Measurements from ENCODE around the gene CFHR2.
"Not testable (repeated sequence)": the region's sequence is repeated elsewhere in the genome, so short reads cannot be mapped to it uniquely, and the experiment has no call there.

Gene CFHR2

GRCh38 chr1:196932853-196933252 is 10.7 kb upstream of the CFHR2 start:
- H3K27ac ChIP-seq (ENCODE audit: insufficient read depth in 1 of 2, low read depth in 1 of 2, low read length in 2 of 2, poor library complexity in 1 of 2, severe bottlenecking in 2 of 2); H3K9me3 ChIP-seq (ENCODE audit: control extremely low read depth in 1 of 5, control insufficient read depth in 4 of 5, insufficient read depth in 2 of 5, low read depth in 1 of 5, low read length in 4 of 5); CTCF ChIA-PET; H3K4me1 ChIP-seq (ENCODE audit: control extremely low read depth in 1 of 4, control insufficient read depth in 4 of 4, insufficient read depth in 4 of 4, low read length in 3 of 4); H3K27me3 ChIP-seq (replicated peaks in 2 of 5; ENCODE audit: control insufficient read depth in 4 of 5, insufficient read depth in 5 of 5, low read length in 4 of 5); H3K4me3 ChIP-seq (ENCODE audit: control insufficient read depth in 1 of 7, extremely low read depth in 1 of 7, insufficient read depth in 4 of 7, low read depth in 2 of 7, low read length in 6 of 7); H3K36me3 ChIP-seq (ENCODE audit: control insufficient read depth in 4 of 4, insufficient read depth in 4 of 4, low read length in 3 of 4); POLR2A ChIA-PET; DNase-seq: not testable (repeated sequence)
- WGBS (ENCODE audit: insufficient coverage), result no CpG with 5 or more reads among the region's 2 CpGs

GRCh38 chr1:196933531-196934189 is 9.9 kb upstream of the CFHR2 start:
- Histone ChIP-seq H3K27ac (ENCODE audit: insufficient read depth in 1 of 2, low read depth in 1 of 2, low read length in 2 of 2, poor library complexity in 1 of 2, severe bottlenecking in 2 of 2) (no peak overlapping the region), H3K4me1 (ENCODE audit: control extremely low read depth in 1 of 4, control insufficient read depth in 4 of 4, insufficient read depth in 4 of 4, low read length in 3 of 4) (no peaks in the 10 kb centered on the region), H3K36me3 (ENCODE audit: control insufficient read depth in 4 of 4, insufficient read depth in 4 of 4, low read length in 3 of 4) (no peaks in the 10 kb centered on the region), H3K9me3 (ENCODE audit: control extremely low read depth in 1 of 5, control insufficient read depth in 4 of 5, insufficient read depth in 2 of 5, low read depth in 1 of 5, low read length in 4 of 5) (peaks cover 0 to 2% (median 0%) of the 10 kb centered on the region in 5 experiments), H3K27me3 (replicated peaks in 2 of 5; ENCODE audit: control insufficient read depth in 4 of 5, insufficient read depth in 5 of 5, low read length in 4 of 5) (no peaks in the 10 kb centered on the region), H3K4me3 (ENCODE audit: control insufficient read depth in 1 of 7, extremely low read depth in 1 of 7, insufficient read depth in 4 of 7, low read depth in 2 of 7, low read length in 6 of 7) (no peak overlapping the region)
- ChIA-PET CTCF (no interaction called here), POLR2A (no interaction called here)
- no peak for DNase-seq
- 95% methylated on average over 25 of the region's 32 CpGs for WGBS (ENCODE audit: insufficient coverage)

- DNase-seq, POLR2A ChIA-PET: not testable (repeated sequence)
- WGBS (ENCODE audit: insufficient coverage), result 96% methylated on average over 5 of the region's 6 CpGs
Observed at GRCh38 chr1:196941474-196941873, 2.1 kb upstream of the CFHR2 start.

GRCh38 chr1:196951711-196952394 is 8.3 kb downstream of the CFHR2 start:
- Histone ChIP-seq H3K27me3 (replicated peaks in 2 of 5; ENCODE audit: control insufficient read depth in 4 of 5, insufficient read depth in 5 of 5, low read length in 4 of 5) (no peaks in the 10 kb centered on the region), H3K9me3 (ENCODE audit: control extremely low read depth in 1 of 5, control insufficient read depth in 4 of 5, insufficient read depth in 2 of 5, low read depth in 1 of 5, low read length in 4 of 5) (peaks cover 0 to 1% (median 0%) of the 10 kb centered on the region in 5 experiments), H3K4me3 (ENCODE audit: control insufficient read depth in 1 of 7, extremely low read depth in 1 of 7, insufficient read depth in 4 of 7, low read depth in 2 of 7, low read length in 6 of 7) (no peak overlapping the region), H3K4me1 (ENCODE audit: control extremely low read depth in 1 of 4, control insufficient read depth in 4 of 4, insufficient read depth in 4 of 4, low read length in 3 of 4) (no peaks in the 10 kb centered on the region), H3K27ac (ENCODE audit: insufficient read depth in 1 of 2, low read depth in 1 of 2, low read length in 2 of 2, poor library complexity in 1 of 2, severe bottlenecking in 2 of 2) (no peak overlapping the region), H3K36me3 (ENCODE audit: control insufficient read depth in 4 of 4, insufficient read depth in 4 of 4, low read length in 3 of 4) (no peaks in the 10 kb centered on the region)
- no peak for DNase-seq
- 80% methylated on average over 1 of the region's 2 CpGs for WGBS (ENCODE audit: insufficient coverage)
- CTCF ChIA-PET, result no interaction called here
- POLR2A ChIA-PET, result no interaction called here

More at GRCh38 chr1:196941474-196941873, 2.1 kb upstream of the CFHR2 start:
- H3K4me1 ChIP-seq (ENCODE audit: control extremely low read depth in 1 of 4, control insufficient read depth in 4 of 4, insufficient read depth in 4 of 4, low read length in 3 of 4); H3K36me3 ChIP-seq (ENCODE audit: control insufficient read depth in 4 of 4, insufficient read depth in 4 of 4, low read length in 3 of 4); H3K9me3 ChIP-seq (ENCODE audit: control extremely low read depth in 1 of 5, control insufficient read depth in 4 of 5, insufficient read depth in 2 of 5, low read depth in 1 of 5, low read length in 4 of 5); H3K27ac ChIP-seq (ENCODE audit: insufficient read depth in 1 of 2, low read depth in 1 of 2, low read length in 2 of 2, poor library complexity in 1 of 2, severe bottlenecking in 2 of 2); CTCF ChIA-PET; H3K27me3 ChIP-seq (replicated peaks in 2 of 5; ENCODE audit: control insufficient read depth in 4 of 5, insufficient read depth in 5 of 5, low read length in 4 of 5); H3K4me3 ChIP-seq (ENCODE audit: control insufficient read depth in 1 of 7, extremely low read depth in 1 of 7, insufficient read depth in 4 of 7, low read depth in 2 of 7, low read length in 6 of 7): not testable (repeated sequence)

- no peaks in the 10 kb centered on the region for H3K4me1 ChIP-seq (ENCODE audit: control extremely low read depth in 1 of 4, control insufficient read depth in 4 of 4, insufficient read depth in 4 of 4, low read length in 3 of 4)
- no peaks in the 10 kb centered on the region for H3K36me3 ChIP-seq (ENCODE audit: control insufficient read depth in 4 of 4, insufficient read depth in 4 of 4, low read length in 3 of 4)
- no peak for DNase-seq
- WGBS (ENCODE audit: insufficient coverage), result 92% methylated on average over 2 of the region's 2 CpGs
- no peak overlapping the region for H3K4me3 ChIP-seq (ENCODE audit: control insufficient read depth in 1 of 7, extremely low read depth in 1 of 7, insufficient read depth in 4 of 7, low read depth in 2 of 7, low read length in 6 of 7)
- H3K9me3 ChIP-seq (ENCODE audit: control extremely low read depth in 1 of 5, control insufficient read depth in 4 of 5, insufficient read depth in 2 of 5, low read depth in 1 of 5, low read length in 4 of 5), result peaks cover 0 to 1% (median 0%) of the 10 kb centered on the region in 5 experiments
- ChIA-PET CTCF (no interaction called here), POLR2A (no interaction called here)
- no peaks in the 10 kb centered on the region for H3K27me3 ChIP-seq (replicated peaks in 2 of 5; ENCODE audit: control insufficient read depth in 4 of 5, insufficient read depth in 5 of 5, low read length in 4 of 5)
- no peak overlapping the region for H3K27ac ChIP-seq (ENCODE audit: insufficient read depth in 1 of 2, low read depth in 1 of 2, low read length in 2 of 2, poor library complexity in 1 of 2, severe bottlenecking in 2 of 2)
Observed at GRCh38 chr1:196954778-196955177, 11.2 kb downstream of the CFHR2 start.

GRCh38 chr1:196955926-196956325 is 12.4 kb downstream of the CFHR2 start:
- H3K4me1 ChIP-seq (ENCODE audit: control extremely low read depth in 1 of 4, control insufficient read depth in 4 of 4, insufficient read depth in 4 of 4, low read length in 3 of 4), result no peaks in the 10 kb centered on the region
- ChIA-PET POLR2A (no interaction called here), CTCF (no interaction called here)
- no peak for DNase-seq
- no CpG with 5 or more reads among the region's 1 CpG for WGBS (ENCODE audit: insufficient coverage)
- H3K36me3 ChIP-seq (ENCODE audit: control insufficient read depth in 4 of 4, insufficient read depth in 4 of 4, low read length in 3 of 4), result no peaks in the 10 kb centered on the region
- no peak overlapping the region for H3K4me3 ChIP-seq (ENCODE audit: control insufficient read depth in 1 of 7, extremely low read depth in 1 of 7, insufficient read depth in 4 of 7, low read depth in 2 of 7, low read length in 6 of 7)
- no peak overlapping the region for H3K27ac ChIP-seq (ENCODE audit: insufficient read depth in 1 of 2, low read depth in 1 of 2, low read length in 2 of 2, poor library complexity in 1 of 2, severe bottlenecking in 2 of 2)
- no peaks in the 10 kb centered on the region for H3K27me3 ChIP-seq (replicated peaks in 2 of 5; ENCODE audit: control insufficient read depth in 4 of 5, insufficient read depth in 5 of 5, low read length in 4 of 5)
- H3K9me3 ChIP-seq (ENCODE audit: control extremely low read depth in 1 of 5, control insufficient read depth in 4 of 5, insufficient read depth in 2 of 5, low read depth in 1 of 5, low read length in 4 of 5), result peaks cover 0 to 1% (median 0%) of the 10 kb centered on the region in 5 experiments

GRCh38 chr1:196960854-196961253 is 17.3 kb downstream of the CFHR2 start:
- Histone ChIP-seq H3K36me3 (ENCODE audit: control insufficient read depth in 4 of 4, insufficient read depth in 4 of 4, low read length in 3 of 4) (no peaks in the 10 kb centered on the region), H3K4me1 (ENCODE audit: control extremely low read depth in 1 of 4, control insufficient read depth in 4 of 4, insufficient read depth in 4 of 4, low read length in 3 of 4) (no peaks in the 10 kb centered on the region), H3K4me3 (ENCODE audit: control insufficient read depth in 1 of 7, extremely low read depth in 1 of 7, insufficient read depth in 4 of 7, low read depth in 2 of 7, low read length in 6 of 7) (no peak overlapping the region), H3K27ac (ENCODE audit: insufficient read depth in 1 of 2, low read depth in 1 of 2, low read length in 2 of 2, poor library complexity in 1 of 2, severe bottlenecking in 2 of 2) (no peak overlapping the region), H3K27me3 (replicated peaks in 2 of 5; ENCODE audit: control insufficient read depth in 4 of 5, insufficient read depth in 5 of 5, low read length in 4 of 5) (no peaks in the 10 kb centered on the region), H3K9me3 (ENCODE audit: control extremely low read depth in 1 of 5, control insufficient read depth in 4 of 5, insufficient read depth in 2 of 5, low read depth in 1 of 5, low read length in 4 of 5) (peaks cover 0 to under 1% (median 0%) of the 10 kb centered on the region in 5 experiments)
- WGBS (ENCODE audit: insufficient coverage), result 79% methylated on average over 2 of the region's 3 CpGs
- ChIA-PET CTCF (no interaction called here), POLR2A (no interaction called here)
- no peak for DNase-seq
